Measurements from ENCODE around the gene FTO. TPM values are rescaled to one million over a fixed set of nuclear protein-coding genes. Genes with fewer than 3 reads are reported as not detected.
A peak's percentile ranks its signal among the peaks of the same experiment; 100 is the strongest.

The FTO gene
- polyA plus RNA-seq, 2 of the 4 experiments (the other 2 are of a cell fraction) = 48.7 to 101 TPM

DNA sequence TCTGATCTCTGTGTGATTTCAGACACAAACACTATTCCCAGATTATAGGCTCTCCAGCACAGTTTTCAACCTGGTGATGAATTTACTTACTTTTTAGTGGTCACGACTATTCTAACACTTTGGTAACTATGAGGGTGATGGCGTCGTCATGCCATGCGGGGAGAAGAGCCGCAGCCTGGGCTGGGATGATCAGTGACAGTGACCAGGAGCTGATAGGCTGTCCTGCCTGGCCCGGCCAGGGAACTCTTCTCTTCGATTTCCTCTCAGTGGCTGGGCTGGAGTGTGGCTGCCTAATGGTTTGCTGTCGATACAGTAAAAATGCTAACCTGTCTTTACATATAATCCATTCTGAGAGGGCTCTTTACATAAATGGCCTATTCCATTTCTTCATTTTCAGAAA lies 469.5 kb downstream of the FTO start:
- FAIRE-seq (no peak), DNase-seq (ENCODE audit: low read depth in 1 of 2, low spot score in 1 of 2) (no peak), ATAC-seq (no peak; a peak in 1 of 6 replicates)
- no peak overlapping the region for H3K4me2 ChIP-seq
- TF ChIP-seq NR3C1 (IDR thresholded peaks at IDR 0.05) = no peak
- TF ChIP-seq, protein P1, sequence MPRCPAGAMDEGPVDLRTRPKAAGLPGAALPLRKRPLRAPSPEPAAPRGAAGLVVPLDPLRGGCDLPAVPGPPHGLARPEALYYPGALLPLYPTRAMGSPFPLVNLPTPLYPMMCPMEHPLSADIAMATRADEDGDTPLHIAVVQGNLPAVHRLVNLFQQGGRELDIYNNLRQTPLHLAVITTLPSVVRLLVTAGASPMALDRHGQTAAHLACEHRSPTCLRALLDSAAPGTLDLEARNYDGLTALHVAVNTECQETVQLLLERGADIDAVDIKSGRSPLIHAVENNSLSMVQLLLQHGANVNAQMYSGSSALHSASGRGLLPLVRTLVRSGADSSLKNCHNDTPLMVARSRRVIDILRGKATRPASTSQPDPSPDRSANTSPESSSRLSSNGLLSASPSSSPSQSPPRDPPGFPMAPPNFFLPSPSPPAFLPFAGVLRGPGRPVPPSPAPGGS (IDR thresholded peaks at IDR 0.05) = no peak
- no peak overlapping the region for H3K27ac ChIP-seq
- ChIA-PET CTCF (no interaction called here), POLR2A (no interaction called here)
- 72% methylated on average over 8 of the region's 8 CpGs for WGBS (ENCODE audit: missing lambda C conversion rate)
- H3K4me3 ChIP-seq = no peak overlapping the region
- H3K4me1 ChIP-seq = peaks cover 8% of the 10 kb centered on the region; the same call in 1 of the 3 replicates
- H3K9me3 ChIP-seq = no peaks in the 10 kb centered on the region

DNA sequence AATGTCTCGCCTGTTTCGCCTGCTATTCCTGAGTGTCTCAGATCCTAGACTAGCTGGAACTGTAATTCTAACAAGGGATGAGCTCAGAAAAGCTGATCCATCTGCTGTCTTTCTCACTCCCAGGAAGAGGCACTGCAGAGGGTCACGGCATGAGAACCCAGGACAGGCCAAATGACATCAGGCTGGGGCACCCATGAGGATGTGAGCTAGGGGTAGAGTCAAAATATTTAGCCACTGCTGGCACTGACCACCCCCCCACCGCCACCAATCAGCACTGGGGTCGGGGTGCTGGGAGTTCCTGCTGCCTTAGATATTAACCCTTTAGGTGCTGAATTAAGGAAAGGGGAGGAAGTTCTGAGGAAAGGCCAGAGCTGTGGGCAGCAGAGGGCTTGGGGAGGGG lies 470.2 kb downstream of the FTO start:
- H3K4me1 ChIP-seq = peaks cover 8% of the 10 kb centered on the region; the same call in 1 of the 3 replicates
- CTCF ChIA-PET = no interaction called here

DNA sequence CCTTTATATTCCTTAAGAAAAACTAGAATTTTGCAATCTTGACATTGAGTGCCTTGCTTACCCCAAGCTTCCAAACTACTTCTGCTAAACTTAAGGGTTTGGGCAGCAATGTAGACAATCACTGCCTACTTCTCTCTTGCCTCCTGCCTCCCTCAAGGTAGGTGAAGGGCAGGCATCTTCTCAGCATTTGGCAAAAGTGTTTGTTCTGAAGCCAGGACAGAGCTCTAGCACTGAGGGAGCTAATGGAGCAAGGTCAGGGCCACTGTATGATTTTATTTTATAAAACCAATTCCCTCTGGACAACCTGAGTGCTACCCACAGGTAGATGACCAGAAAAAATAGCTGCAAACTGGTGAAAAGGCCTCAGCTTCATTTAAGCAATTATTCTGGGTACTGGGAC lies 470.8 kb downstream of the FTO start:
- TF ChIP-seq HOXB5 (CRISPR knock-in tag; IDR thresholded peaks at IDR 0.05) = no peak
- no peak for TF ChIP-seq JUNB (IDR thresholded peaks at IDR 0.05)
- TF ChIP-seq RAD21 (conservative IDR thresholded peaks at IDR 0.05 in 1 of 2, IDR thresholded peaks at IDR 0.05 in 1 of 2) = no peak
- no peak for TF ChIP-seq KDM5A (IDR thresholded peaks at IDR 0.05)
- TF ChIP-seq, protein P2, sequence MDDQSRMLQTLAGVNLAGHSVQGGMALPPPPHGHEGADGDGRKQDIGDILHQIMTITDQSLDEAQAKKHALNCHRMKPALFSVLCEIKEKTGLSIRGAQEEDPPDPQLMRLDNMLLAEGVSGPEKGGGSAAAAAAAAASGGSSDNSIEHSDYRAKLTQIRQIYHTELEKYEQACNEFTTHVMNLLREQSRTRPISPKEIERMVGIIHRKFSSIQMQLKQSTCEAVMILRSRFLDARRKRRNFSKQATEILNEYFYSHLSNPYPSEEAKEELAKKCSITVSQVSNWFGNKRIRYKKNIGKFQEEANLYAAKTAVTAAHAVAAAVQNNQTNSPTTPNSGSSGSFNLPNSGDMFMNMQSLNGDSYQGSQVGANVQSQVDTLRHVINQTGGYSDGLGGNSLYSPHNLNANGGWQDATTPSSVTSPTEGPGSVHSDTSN (IDR thresholded peaks at IDR 0.05) = no peak
- no peak for TF ChIP-seq ZC3H11A (IDR thresholded peaks at IDR 0.05)
- TF ChIP-seq CBX8 (IDR thresholded peaks at IDR 0.05) = no peak
- TF ChIP-seq, protein P3, sequence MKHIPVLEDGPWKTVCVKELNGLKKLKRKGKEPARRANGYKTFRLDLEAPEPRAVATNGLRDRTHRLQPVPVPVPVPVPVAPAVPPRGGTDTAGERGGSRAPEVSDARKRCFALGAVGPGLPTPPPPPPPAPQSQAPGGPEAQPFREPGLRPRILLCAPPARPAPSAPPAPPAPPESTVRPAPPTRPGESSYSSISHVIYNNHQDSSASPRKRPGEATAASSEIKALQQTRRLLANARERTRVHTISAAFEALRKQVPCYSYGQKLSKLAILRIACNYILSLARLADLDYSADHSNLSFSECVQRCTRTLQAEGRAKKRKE (CRISPR knock-in tag; IDR thresholded peaks at IDR 0.05; ENCODE audit: low read depth) = no peak
- no peak for TF ChIP-seq MAZ (IDR thresholded peaks at IDR 0.05; ENCODE audit: borderline replicate concordance, low read depth, low read length)
- no peak for TF ChIP-seq HDAC2 (IDR thresholded peaks at IDR 0.05)
- no peak for TF ChIP-seq ZNF302 (CRISPR knock-in tag; IDR thresholded peaks at IDR 0.05)
- TF ChIP-seq RARB (CRISPR knock-in tag; IDR thresholded peaks at IDR 0.05) = no peak
- no peak for TF ChIP-seq ZFP36 (IDR thresholded peaks at IDR 0.05; ENCODE audit: borderline replicate concordance, partially characterized antibody)
- no peak for TF ChIP-seq MYC (IDR thresholded peaks at IDR 0.05; ENCODE audit: borderline replicate concordance, low read length)
- no peak for TF ChIP-seq CEBPB (IDR thresholded peaks at IDR 0.05)
- TF ChIP-seq HOXB13 (CRISPR knock-in tag; IDR thresholded peaks at IDR 0.05; ENCODE audit: low read depth) = no peak
- POLR2A ChIA-PET = no interaction called here
- H3K27ac ChIP-seq = no peak overlapping the region
- no peak overlapping the region; the same call in 2 of the 3 replicates for H3K4me2 ChIP-seq
- DNase-seq (ENCODE audit: low read depth in 1 of 2, low spot score in 1 of 2) (no peak), FAIRE-seq (no peak), ATAC-seq (no peak)
- CTCF ChIA-PET = no interaction called here
- H3K4me3 ChIP-seq = no peak overlapping the region
- peaks cover 8% of the 10 kb centered on the region; the same call in 1 of the 3 replicates for H3K4me1 ChIP-seq
- H3K9me3 ChIP-seq = no peaks in the 10 kb centered on the region

More for the DNA sequence above, 470.2 kb downstream of the FTO start:
- DNase-seq (ENCODE audit: low read depth in 1 of 2, low spot score in 1 of 2) = no peak
- H3K4me2 ChIP-seq = no peak overlapping the region
- 53% methylated on average over 5 of the region's 5 CpGs for WGBS (ENCODE audit: missing lambda C conversion rate)
- no peak overlapping the region for H3K27ac ChIP-seq
- peak in 1 of 2 experiments; percentile 31; a peak in 1 of 6 replicates for ATAC-seq
- POLR2A ChIA-PET = no interaction called here
- H3K4me3 ChIP-seq = no peak overlapping the region
- H3K9me3 ChIP-seq = no peaks in the 10 kb centered on the region
- no peak for TF ChIP-seq FOSB (CRISPR knock-in tag; IDR thresholded peaks at IDR 0.05)
- no peak for TF ChIP-seq RAD21 (conservative IDR thresholded peaks at IDR 0.05 in 1 of 2, IDR thresholded peaks at IDR 0.05 in 1 of 2)
- TF ChIP-seq, protein P3 (CRISPR knock-in tag; IDR thresholded peaks at IDR 0.05; ENCODE audit: low read depth) = no peak
- TF ChIP-seq HOXA7 (CRISPR knock-in tag; IDR thresholded peaks at IDR 0.05) = no peak
- no peak for TF ChIP-seq HOXB5 (CRISPR knock-in tag; IDR thresholded peaks at IDR 0.05)
- TF ChIP-seq, protein P4, sequence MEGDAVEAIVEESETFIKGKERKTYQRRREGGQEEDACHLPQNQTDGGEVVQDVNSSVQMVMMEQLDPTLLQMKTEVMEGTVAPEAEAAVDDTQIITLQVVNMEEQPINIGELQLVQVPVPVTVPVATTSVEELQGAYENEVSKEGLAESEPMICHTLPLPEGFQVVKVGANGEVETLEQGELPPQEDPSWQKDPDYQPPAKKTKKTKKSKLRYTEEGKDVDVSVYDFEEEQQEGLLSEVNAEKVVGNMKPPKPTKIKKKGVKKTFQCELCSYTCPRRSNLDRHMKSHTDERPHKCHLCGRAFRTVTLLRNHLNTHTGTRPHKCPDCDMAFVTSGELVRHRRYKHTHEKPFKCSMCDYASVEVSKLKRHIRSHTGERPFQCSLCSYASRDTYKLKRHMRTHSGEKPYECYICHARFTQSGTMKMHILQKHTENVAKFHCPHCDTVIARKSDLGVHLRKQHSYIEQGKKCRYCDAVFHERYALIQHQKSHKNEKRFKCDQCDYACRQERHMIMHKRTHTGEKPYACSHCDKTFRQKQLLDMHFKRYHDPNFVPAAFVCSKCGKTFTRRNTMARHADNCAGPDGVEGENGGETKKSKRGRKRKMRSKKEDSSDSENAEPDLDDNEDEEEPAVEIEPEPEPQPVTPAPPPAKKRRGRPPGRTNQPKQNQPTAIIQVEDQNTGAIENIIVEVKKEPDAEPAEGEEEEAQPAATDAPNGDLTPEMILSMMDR (IDR thresholded peaks at IDR 0.05) = no peak
- no peak for TF ChIP-seq PHF8 (IDR thresholded peaks at IDR 0.05; ENCODE audit: borderline replicate concordance, low read depth)
- no peak for TF ChIP-seq ESRRA (IDR thresholded peaks at IDR 0.05; ENCODE audit: borderline replicate concordance, low read length)
- TF ChIP-seq FOSL2 (IDR thresholded peaks at IDR 0.05) = no peak
- TF ChIP-seq FOSL2 (CRISPR knock-in tag; IDR thresholded peaks at IDR 0.05) = no peak
- TF ChIP-seq, protein P1 (IDR thresholded peaks at IDR 0.05) = no peak
- FAIRE-seq = no peak

Data from A549 (cell line).